SU-DHL-6 (cell line): ENCODE results near the gene SPATA33.
"Not testable (repeated sequence)": the region's sequence is repeated elsewhere in the genome, so short reads cannot be mapped to it uniquely, and the experiment has no call there.

Experiments
- H2AFZ ChIP-seq: fragments of 200-600 bp; sonication (generic); 2 replicates; pipeline ENCODE4 v1.6.1; 2014; ENCODE audit warnings: low read depth, mild to moderate bottlenecking, moderate library complexity, mixed read lengths, antibody characterized with exemption, low read length; ENCODE audit not compliant: severe bottlenecking
- H3F3A ChIP-seq: fragments of 200-600 bp; shearing (Covaris generic); 2 replicates; pipeline ENCODE4 v1.6.0; 2016; ENCODE audit warnings: antibody characterized with exemption, mild to moderate bottlenecking; ENCODE audit not compliant: insufficient read depth
- H3K27ac ChIP-seq: fragments of 200-600 bp; sonication (generic); 2 replicates; pipeline ENCODE4 v1.5.1; 2016; ENCODE audit warnings: low read depth, mild to moderate bottlenecking, low read length, moderate library complexity, mixed read lengths
- H3K27me3 ChIP-seq: fragments of 200-600 bp; sonication (generic), shearing (Covaris generic); 2 replicates; pipeline ENCODE4 v1.6.0; 2014; ENCODE audit warnings: mild to moderate bottlenecking, low read length
- H3K36me3 ChIP-seq: fragments of 200-600 bp; sonication (generic); 2 replicates; pipeline ENCODE4 v1.6.1; 2014; ENCODE audit warnings: mild to moderate bottlenecking, low read length, mixed read lengths
- H3K4me2 ChIP-seq: fragments of 300-600, 200-600 bp; shearing (Covaris generic), sonication (generic); 2 replicates; pipeline ENCODE4 v1.6.0; 2014; ENCODE audit warnings: low read length, low read depth, mild to moderate bottlenecking; ENCODE audit not compliant: poor library complexity, severe bottlenecking
- H3K4me3 ChIP-seq: fragments of 200-600 bp; sonication (generic); 2 replicates; pipeline ENCODE4 v1.5.1; 2014; ENCODE audit warnings: antibody characterized with exemption, low read length, mild to moderate bottlenecking, mixed read lengths; ENCODE audit not compliant: insufficient read depth, poor library complexity, severe bottlenecking
- H3K79me2 ChIP-seq: fragments of 200-600 bp; sonication (generic); 2 replicates; pipeline ENCODE4 v1.6.1; 2014; ENCODE audit warnings: mild to moderate bottlenecking, low read length, moderate library complexity; ENCODE audit not compliant: insufficient read depth
- H3K9ac ChIP-seq: fragments of 200-600 bp; sonication (generic); 2 replicates; pipeline ENCODE4 v1.7.0; 2014; ENCODE audit warnings: mild to moderate bottlenecking, low read length
- H3K9me2 ChIP-seq: fragments of 200-600 bp; sonication (generic); replicated peaks from 2 replicates; pipeline ENCODE4 v1.6.1; 2014; ENCODE audit warnings: low read length; ENCODE audit not compliant: insufficient read depth
- H3K9me3 ChIP-seq: fragments of 200-600 bp; sonication (generic); 2 replicates; pipeline ENCODE4 v1.6.1; 2014; ENCODE audit warnings: low read length, mixed read lengths; ENCODE audit not compliant: insufficient read depth
- H4K20me1 ChIP-seq: fragments of 200-600 bp; sonication (generic); 2 replicates; pipeline ENCODE4 v1.6.1; 2014; ENCODE audit warnings: low read depth, mild to moderate bottlenecking, antibody characterized with exemption, low read length, moderate library complexity, mixed read lengths
- EZH2phosphoT487 ChIP-seq: fragments of 200-600 bp; sonication (generic), shearing (Covaris generic); conservative IDR thresholded peaks from 2 replicates; pipeline ENCODE4 v1.6.1; 2018; ENCODE audit warnings: mild to moderate bottlenecking, antibody characterized with exemption, low read length, moderate library complexity, mixed read lengths
- TF ChIP-seq, protein P1 (sequence below): fragments of 200-600 bp; sonication (generic); IDR thresholded peaks from one replicate; pipeline ENCODE4 v1.5.1; 2017; ENCODE audit warnings: antibody characterized with exemption, mild to moderate bottlenecking, low read length, moderate library complexity; ENCODE audit not compliant: insufficient read depth, poor library complexity, severe bottlenecking

The SPATA33 gene

DNA sequence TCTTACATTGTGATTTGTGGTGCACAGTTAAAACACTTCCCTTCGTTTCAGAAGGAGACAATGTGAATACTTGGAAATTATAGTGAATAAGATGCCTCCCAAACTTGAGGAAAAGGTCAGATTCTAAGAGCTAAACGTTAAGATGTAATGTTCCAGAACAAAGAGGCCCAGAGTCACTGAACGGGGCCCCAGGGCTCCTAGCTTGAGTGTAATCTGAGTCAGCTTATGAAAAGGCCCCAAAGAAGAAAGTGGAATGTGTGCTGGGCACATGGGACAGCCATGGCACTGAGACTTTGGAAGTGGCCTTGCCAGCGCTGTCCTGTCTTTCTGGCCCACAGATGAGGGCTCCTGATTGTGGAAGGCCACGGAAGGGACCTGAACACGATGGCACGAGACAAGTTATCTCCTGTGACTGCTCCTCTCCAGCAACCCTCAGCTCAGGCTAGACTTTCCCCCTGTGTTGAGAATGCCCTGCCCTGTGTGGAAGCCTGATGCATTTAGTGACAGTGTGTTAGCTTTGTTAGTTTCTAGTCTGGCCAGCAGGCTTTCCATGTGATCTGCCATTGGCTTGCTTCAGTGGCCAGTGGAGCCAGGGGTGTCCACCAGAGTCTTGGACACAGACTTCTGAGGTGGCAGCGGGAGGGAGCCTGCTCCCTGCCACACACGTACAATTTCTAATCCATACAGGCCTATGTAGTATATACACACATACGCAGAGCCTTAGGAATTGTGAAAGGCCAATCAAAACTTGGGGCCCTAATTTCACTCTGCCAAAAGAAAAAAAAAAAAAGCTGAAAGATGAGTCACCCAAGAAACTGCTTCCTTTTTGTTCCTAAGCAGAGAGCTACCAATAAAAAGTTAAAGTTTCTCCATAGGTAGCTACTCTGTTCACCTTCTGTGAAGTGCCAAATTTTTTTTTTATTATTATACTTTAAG lies 13.1 kb downstream of the SPATA33 start:
- Histone ChIP-seq H3K9me2 (no peaks in the 10 kb centered on the region), H3K27ac (no peak overlapping the region), H3K79me2 (no peaks in the 10 kb centered on the region), H3K4me3 (no peak overlapping the region), H3K9ac (no peak overlapping the region), H3F3A (no peaks in the 10 kb centered on the region), H3K4me2 (no peak overlapping the region), H3K36me3 (no peaks in the 10 kb centered on the region), H3K27me3 (no peaks in the 10 kb centered on the region), H4K20me1 (no peaks in the 10 kb centered on the region), H2AFZ (no peak overlapping the region), H3K9me3 (peaks cover 5% of the 10 kb centered on the region; the same call in 1 of the 2 replicates)
- TF ChIP-seq EZH2phosphoT487: no peak
- TF ChIP-seq, protein P1, sequence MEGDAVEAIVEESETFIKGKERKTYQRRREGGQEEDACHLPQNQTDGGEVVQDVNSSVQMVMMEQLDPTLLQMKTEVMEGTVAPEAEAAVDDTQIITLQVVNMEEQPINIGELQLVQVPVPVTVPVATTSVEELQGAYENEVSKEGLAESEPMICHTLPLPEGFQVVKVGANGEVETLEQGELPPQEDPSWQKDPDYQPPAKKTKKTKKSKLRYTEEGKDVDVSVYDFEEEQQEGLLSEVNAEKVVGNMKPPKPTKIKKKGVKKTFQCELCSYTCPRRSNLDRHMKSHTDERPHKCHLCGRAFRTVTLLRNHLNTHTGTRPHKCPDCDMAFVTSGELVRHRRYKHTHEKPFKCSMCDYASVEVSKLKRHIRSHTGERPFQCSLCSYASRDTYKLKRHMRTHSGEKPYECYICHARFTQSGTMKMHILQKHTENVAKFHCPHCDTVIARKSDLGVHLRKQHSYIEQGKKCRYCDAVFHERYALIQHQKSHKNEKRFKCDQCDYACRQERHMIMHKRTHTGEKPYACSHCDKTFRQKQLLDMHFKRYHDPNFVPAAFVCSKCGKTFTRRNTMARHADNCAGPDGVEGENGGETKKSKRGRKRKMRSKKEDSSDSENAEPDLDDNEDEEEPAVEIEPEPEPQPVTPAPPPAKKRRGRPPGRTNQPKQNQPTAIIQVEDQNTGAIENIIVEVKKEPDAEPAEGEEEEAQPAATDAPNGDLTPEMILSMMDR: no peak

DNA sequence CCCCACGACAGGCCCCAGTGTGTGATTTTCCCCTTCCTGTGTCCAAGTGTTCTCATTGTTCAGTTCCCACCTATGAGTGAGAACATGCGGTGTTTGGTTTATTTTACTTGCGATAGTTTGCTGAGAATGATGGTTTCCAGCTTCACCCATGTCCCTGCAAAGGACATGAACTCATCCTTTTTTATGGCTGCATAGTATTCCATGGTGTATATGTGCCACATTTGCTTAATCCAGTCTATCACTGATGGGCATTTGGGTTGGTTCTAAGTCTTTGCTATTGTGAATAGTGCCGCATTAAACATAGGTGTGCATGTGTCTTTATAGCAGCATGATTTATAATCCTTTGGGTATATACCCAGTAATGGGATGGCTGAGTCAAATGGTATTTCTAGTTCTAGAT lies 13.9 kb downstream of the SPATA33 start:
- H3K27ac ChIP-seq, H3K4me3 ChIP-seq, H3K36me3 ChIP-seq, H3K9me3 ChIP-seq, H4K20me1 ChIP-seq, H3F3A ChIP-seq, H3K9me2 ChIP-seq, H2AFZ ChIP-seq, H3K9ac ChIP-seq, H3K79me2 ChIP-seq, H3K27me3 ChIP-seq, H3K4me2 ChIP-seq: not testable (repeated sequence)

DNA sequence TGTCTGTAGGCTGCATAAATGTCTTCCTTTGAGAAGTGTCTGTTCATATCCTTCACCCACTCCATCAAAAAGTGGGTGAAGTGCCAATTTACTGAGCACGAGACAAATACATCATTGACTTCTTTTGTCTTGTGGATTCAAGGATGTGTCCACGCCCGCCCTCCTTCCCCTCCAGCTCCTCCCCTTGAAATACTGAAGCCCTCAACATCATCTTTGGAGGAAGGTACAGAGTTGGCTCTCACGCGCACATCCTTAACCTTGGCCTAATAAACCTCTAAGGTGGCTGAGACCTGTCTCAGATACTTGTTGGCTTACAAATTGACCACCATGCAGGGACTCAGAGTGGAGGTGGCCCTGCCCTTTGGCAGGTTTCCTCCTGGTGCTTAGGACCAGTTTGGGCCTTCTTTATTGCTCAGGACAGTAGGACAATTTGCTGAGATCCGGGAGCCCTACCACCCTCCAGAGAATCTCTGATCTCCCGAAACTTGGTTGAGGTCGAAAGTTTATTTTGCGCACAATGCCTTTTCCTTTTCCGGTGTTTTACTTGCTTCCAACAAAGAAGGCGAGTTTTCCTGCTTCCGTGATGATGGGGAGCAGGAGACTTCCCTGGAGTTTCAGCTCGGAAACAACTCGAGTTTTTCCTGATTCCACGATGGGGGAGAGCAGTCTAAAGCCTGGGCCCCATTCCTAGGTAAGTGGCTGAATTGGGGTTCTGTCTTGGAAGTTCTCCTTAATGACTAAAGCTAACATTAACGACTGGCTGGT lies 14.7 kb downstream of the SPATA33 start:
- H3F3A ChIP-seq: no peaks in the 10 kb centered on the region
- H3K36me3 ChIP-seq: no peaks in the 10 kb centered on the region
- no peak overlapping the region for H3K4me3 ChIP-seq
- TF ChIP-seq EZH2phosphoT487: no peak
- TF ChIP-seq, protein P1: no peak
- no peaks in the 10 kb centered on the region for H3K9me3 ChIP-seq
- H3K9me2 ChIP-seq: no peaks in the 10 kb centered on the region
- no peaks in the 10 kb centered on the region for H4K20me1 ChIP-seq
- H3K9ac ChIP-seq: no peak overlapping the region
- no peak overlapping the region for H2AFZ ChIP-seq
- no peaks in the 10 kb centered on the region for H3K27me3 ChIP-seq
- no peaks in the 10 kb centered on the region for H3K79me2 ChIP-seq
- H3K4me2 ChIP-seq: no peak overlapping the region
- no peak overlapping the region for H3K27ac ChIP-seq
